ENCODE data around the gene SERPINB6. TPM values are rescaled to one million over a fixed set of nuclear protein-coding genes. Genes with fewer than 3 reads are reported as not detected.

The SERPINB6 gene
- polyA plus RNA-seq, 2 of the 4 experiments (the other 2 are of a cell fraction), result 104 to 126 TPM

DNA sequence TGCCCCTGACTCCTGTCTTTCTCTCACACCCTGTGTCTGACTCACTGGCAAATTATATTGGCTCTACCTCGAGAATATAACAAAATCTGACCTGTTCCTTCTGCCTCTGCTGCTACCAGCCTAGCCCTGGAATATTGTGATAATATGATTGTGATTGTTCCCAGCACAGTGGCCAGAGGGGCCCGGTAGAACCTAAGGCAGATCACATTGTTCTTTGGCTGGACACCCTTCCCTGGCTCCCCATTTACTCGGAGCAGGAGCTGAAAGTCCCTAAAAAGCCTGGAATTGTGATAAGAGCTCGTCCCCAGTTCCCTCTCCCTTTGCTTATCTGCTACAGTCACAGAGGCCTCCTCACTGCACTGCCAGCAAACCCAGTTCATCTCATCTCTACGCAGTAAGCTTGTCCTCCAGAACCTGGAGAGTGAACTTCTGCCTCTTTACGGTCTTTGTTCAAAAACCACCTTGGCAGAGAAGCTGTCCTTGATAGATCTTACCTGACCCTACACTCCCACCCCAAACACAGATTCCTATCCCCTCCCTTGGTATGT lies 21.8 kb downstream of the SERPINB6 start:
- DNase-seq (ENCODE audit: low read depth in 1 of 2, low spot score in 1 of 2), result no peak
- TF ChIP-seq ZFP36 (IDR thresholded peaks at IDR 0.05; ENCODE audit: borderline replicate concordance, partially characterized antibody) (no peak), RCOR1 (IDR thresholded peaks at IDR 0.05; ENCODE audit: low read depth, low read length) (no peak), EHF (CRISPR knock-in tag; IDR thresholded peaks at IDR 0.05) (no peak), HOXB13 (CRISPR knock-in tag; IDR thresholded peaks at IDR 0.05; ENCODE audit: low read depth) (no peak), MAZ (IDR thresholded peaks at IDR 0.05; ENCODE audit: borderline replicate concordance, low read depth, low read length) (no peak), PHF8 (IDR thresholded peaks at IDR 0.05; ENCODE audit: borderline replicate concordance, low read depth) (no peak), RFX5 (IDR thresholded peaks at IDR 0.05) (no peak), GATA3 (IDR thresholded peaks at IDR 0.05; ENCODE audit: borderline replicate concordance) (no peak)
- TF ChIP-seq, protein P1, sequence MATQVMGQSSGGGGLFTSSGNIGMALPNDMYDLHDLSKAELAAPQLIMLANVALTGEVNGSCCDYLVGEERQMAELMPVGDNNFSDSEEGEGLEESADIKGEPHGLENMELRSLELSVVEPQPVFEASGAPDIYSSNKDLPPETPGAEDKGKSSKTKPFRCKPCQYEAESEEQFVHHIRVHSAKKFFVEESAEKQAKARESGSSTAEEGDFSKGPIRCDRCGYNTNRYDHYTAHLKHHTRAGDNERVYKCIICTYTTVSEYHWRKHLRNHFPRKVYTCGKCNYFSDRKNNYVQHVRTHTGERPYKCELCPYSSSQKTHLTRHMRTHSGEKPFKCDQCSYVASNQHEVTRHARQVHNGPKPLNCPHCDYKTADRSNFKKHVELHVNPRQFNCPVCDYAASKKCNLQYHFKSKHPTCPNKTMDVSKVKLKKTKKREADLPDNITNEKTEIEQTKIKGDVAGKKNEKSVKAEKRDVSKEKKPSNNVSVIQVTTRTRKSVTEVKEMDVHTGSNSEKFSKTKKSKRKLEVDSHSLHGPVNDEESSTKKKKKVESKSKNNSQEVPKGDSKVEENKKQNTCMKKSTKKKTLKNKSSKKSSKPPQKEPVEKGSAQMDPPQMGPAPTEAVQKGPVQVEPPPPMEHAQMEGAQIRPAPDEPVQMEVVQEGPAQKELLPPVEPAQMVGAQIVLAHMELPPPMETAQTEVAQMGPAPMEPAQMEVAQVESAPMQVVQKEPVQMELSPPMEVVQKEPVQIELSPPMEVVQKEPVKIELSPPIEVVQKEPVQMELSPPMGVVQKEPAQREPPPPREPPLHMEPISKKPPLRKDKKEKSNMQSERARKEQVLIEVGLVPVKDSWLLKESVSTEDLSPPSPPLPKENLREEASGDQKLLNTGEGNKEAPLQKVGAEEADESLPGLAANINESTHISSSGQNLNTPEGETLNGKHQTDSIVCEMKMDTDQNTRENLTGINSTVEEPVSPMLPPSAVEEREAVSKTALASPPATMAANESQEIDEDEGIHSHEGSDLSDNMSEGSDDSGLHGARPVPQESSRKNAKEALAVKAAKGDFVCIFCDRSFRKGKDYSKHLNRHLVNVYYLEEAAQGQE (IDR thresholded peaks at IDR 0.05), result no peak
- TF ChIP-seq, protein P2, sequence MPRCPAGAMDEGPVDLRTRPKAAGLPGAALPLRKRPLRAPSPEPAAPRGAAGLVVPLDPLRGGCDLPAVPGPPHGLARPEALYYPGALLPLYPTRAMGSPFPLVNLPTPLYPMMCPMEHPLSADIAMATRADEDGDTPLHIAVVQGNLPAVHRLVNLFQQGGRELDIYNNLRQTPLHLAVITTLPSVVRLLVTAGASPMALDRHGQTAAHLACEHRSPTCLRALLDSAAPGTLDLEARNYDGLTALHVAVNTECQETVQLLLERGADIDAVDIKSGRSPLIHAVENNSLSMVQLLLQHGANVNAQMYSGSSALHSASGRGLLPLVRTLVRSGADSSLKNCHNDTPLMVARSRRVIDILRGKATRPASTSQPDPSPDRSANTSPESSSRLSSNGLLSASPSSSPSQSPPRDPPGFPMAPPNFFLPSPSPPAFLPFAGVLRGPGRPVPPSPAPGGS (IDR thresholded peaks at IDR 0.05), result no peak
- H3K9me3 ChIP-seq, result no peaks in the 10 kb centered on the region
- FAIRE-seq, result no peak
- no peak for ATAC-seq
- H3K4me3 ChIP-seq, result no peak overlapping the region
- no peak overlapping the region for H3K27ac ChIP-seq
- peaks cover 13% of the 10 kb centered on the region for H3K4me1 ChIP-seq
- H3K4me2 ChIP-seq, result no peak overlapping the region
- WGBS (ENCODE audit: missing lambda C conversion rate), result 81% methylated on average over 6 of the region's 6 CpGs
- ChIA-PET CTCF (interaction anchor here (1.3 to 16.6 kb wide), 6 partner anchors 13 to 158 kb away, joined by 4 to 183 read pairs (median 6); partner anchors contain the start of gene SERPINB6), POLR2A (no interaction called here)

DNA sequence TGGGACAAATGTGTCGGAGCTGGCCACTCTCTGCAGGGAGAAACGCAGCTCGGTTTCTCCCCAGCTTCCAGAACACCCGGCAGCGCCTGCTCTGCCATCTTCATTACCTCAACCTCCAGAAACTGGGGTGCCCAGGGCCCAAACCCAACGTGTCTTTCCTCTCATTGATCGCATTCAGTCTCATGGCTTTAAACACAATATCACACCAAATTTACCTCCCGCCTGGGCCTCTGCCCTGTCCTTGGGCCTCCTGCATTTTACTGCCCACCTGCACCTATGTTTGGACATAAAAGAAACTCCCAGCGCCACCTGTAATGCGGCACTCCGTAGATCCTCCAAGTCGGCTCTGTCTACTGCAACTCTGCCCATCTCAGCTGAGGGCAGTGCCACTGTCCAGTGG lies 22.2 kb downstream of the SERPINB6 start:
- TF ChIP-seq, protein P3, sequence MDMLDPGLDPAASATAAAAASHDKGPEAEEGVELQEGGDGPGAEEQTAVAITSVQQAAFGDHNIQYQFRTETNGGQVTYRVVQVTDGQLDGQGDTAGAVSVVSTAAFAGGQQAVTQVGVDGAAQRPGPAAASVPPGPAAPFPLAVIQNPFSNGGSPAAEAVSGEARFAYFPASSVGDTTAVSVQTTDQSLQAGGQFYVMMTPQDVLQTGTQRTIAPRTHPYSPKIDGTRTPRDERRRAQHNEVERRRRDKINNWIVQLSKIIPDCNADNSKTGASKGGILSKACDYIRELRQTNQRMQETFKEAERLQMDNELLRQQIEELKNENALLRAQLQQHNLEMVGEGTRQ (IDR thresholded peaks at IDR 0.05), result no peak
- TF ChIP-seq TFCP2L1 (CRISPR knock-in tag; IDR thresholded peaks at IDR 0.05), result no peak
- TF ChIP-seq POLR2A (IDR thresholded peaks at IDR 0.05; ENCODE audit: low read length), result no peak
- TF ChIP-seq HOXA7 (CRISPR knock-in tag; IDR thresholded peaks at IDR 0.05), result no peak
- TF ChIP-seq EHMT2 (IDR thresholded peaks at IDR 0.05; ENCODE audit: low read depth), result no peak
- no peak for TF ChIP-seq ESRRA (IDR thresholded peaks at IDR 0.05; ENCODE audit: borderline replicate concordance, low read length)
- TF ChIP-seq NFE2L2 (conservative IDR thresholded peaks at IDR 0.05; ENCODE audit: low read length), result no peak
- H3K27ac ChIP-seq, result no peak overlapping the region
- ChIA-PET POLR2A (no interaction called here), CTCF (interaction anchor here (1.6 to 16.6 kb wide), 4 partner anchors 12 to 158 kb away, joined by 5 to 183 read pairs (median 74); no protein-coding TSS in a partner anchor)
- WGBS (ENCODE audit: missing lambda C conversion rate), result 93% methylated on average over 12 of the region's 12 CpGs
- peaks cover 13% of the 10 kb centered on the region for H3K4me1 ChIP-seq
- no peak overlapping the region for H3K4me2 ChIP-seq
- DNase-seq (ENCODE audit: low read depth in 1 of 2, low spot score in 1 of 2) (no peak), ATAC-seq (no peak), FAIRE-seq (no peak)
- H3K9me3 ChIP-seq, result no peaks in the 10 kb centered on the region
- no peak overlapping the region for H3K4me3 ChIP-seq

Data from A549 (cell line).